Thoracic aorta (tissue), 2 donors: ENCODE data around the gene KIAA0408. TPM values are rescaled to one million over a fixed set of nuclear protein-coding genes. Genes with fewer than 3 reads are reported as not detected.

Experiments
- ATAC-seq: fragments of 150-250 bp; one replicate; pipeline ENCODE4 v1.8.0; 2017; ENCODE audit warnings: low read depth; ENCODE audit not compliant: insufficient number of reproducible peaks, low FRiP score
- DNase-seq: peaks from one replicate; pipeline ENCODE4 v3.0.0-alpha.2; 2020; ENCODE audit warnings: low spot score
- H3K27ac ChIP-seq, 2 donors: fragments of 200-600 bp; sonication (generic); 1 replicate in 1 of 2; 2 replicates in 1 of 2; pipeline ENCODE4 v1.5.1; 2016; ENCODE audit warnings: mild to moderate bottlenecking in 2 of 2, moderate library complexity in 2 of 2
- H3K27me3 ChIP-seq: fragments of 200-600 bp; sonication (generic); replicated peaks from 2 replicates; pipeline ENCODE4 v1.6.0; 2016; ENCODE audit warnings: mild to moderate bottlenecking; ENCODE audit not compliant: insufficient read depth
- H3K36me3 ChIP-seq: fragments of 200-600 bp; sonication (generic); one replicate; pipeline ENCODE4 v1.5.1; 2016
- H3K4me1 ChIP-seq, 2 donors: fragments of 200-600 bp; sonication (generic); 1 replicate in 1 of 2; 2 replicates in 1 of 2; pipeline versions ENCODE4 v1.5.1 to v1.6.0; 2016; ENCODE audit warnings: low read depth in 2 of 2, mild to moderate bottlenecking in 1 of 2; ENCODE audit not compliant: control insufficient read depth in 1 of 2
- H3K4me3 ChIP-seq: fragments of 200-600 bp; sonication (generic); 2 replicates; pipeline ENCODE4 v1.5.1; 2016; ENCODE audit warnings: mild to moderate bottlenecking
- H3K9me3 ChIP-seq: fragments of 200-600 bp; sonication (generic); 2 replicates; pipeline ENCODE4 v1.5.1; 2016
- CTCF ChIP-seq: fragments of 200-600 bp; sonication (generic); IDR thresholded peaks from one replicate; pipeline ENCODE4 v1.5.1; 2019; ENCODE audit warnings: antibody characterized with exemption
- total RNA-seq, 2 donors: library from RNA; depleted of rRNA; stranded (reverse); fragments of >200 nt; gene quantifications; one replicate each; pipeline versions ENCODE4 v1.1.0 to v1.2.3, GENCODE V29; 2016

Gene KIAA0408
- total RNA-seq, 2 donors from 2014 or later = 0.68 to 4.7 TPM

GRCh38 chr6:127451388-127451787 is 7.8 kb downstream of the KIAA0408 start:
- no peaks in the 10 kb centered on the region for H3K36me3 ChIP-seq
- no peak overlapping the region for H3K27ac ChIP-seq
- H3K9me3 ChIP-seq = no peaks in the 10 kb centered on the region
- H3K4me1 ChIP-seq = no peaks in the 10 kb centered on the region
- no peak for ATAC-seq
- no peaks in the 10 kb centered on the region for H3K27me3 ChIP-seq
- H3K4me3 ChIP-seq = no peak overlapping the region
- TF ChIP-seq CTCF = no peak
- no peak for DNase-seq

DNA sequence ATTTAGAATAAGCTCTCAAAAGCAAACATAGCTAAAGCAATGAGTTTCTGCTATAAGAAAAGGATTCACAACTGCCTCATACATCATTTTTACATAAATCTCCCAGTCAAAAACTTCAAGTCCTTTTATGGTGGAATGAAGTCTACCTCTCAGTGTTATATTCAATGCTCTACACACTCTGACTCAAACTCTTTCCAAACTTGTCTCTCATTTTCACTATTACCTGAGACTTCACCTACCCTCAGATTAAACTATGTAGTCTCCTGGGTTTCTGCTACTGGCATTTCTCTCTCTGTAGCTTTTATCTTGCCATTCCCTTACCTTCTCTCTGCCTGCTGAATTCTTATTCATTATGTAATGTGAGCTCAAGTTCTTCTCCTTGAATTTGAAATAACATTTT is 11.4 kb downstream of the KIAA0408 start:
- Histone ChIP-seq H3K4me1 (no peaks in the 10 kb centered on the region), H3K4me3 (no peak overlapping the region), H3K9me3 (no peaks in the 10 kb centered on the region), H3K36me3 (no peaks in the 10 kb centered on the region), H3K27me3 (no peaks in the 10 kb centered on the region), H3K27ac (no peak overlapping the region)
- DNase-seq (no peak), ATAC-seq (no peak)
- TF ChIP-seq CTCF = no peak

DNA sequence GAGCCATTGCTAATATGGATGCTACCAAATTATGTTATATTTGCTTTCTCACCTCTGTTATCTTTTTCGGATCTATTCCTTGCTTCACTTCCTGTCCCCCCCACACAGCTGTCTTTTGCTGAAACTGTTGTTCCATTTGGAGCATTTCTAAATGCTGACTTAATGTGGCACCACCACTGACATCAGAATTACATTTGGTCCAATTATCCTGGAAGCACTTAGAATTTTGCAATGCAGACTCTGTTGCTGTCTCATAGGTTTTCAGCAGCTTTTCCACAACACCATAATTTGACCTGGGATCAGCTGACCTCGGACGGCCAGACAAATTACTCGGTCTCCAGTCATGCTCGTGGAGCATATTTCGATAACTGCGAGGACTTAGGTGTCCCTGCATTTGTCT is 12.8 kb downstream of the KIAA0408 start:
- no peak overlapping the region for H3K4me3 ChIP-seq
- H3K27ac ChIP-seq = no peak overlapping the region
- H3K27me3 ChIP-seq = no peaks in the 10 kb centered on the region
- H3K36me3 ChIP-seq = no peaks in the 10 kb centered on the region
- no peaks in the 10 kb centered on the region for H3K4me1 ChIP-seq
- DNase-seq = no peak
- ATAC-seq = no peak
- no peaks in the 10 kb centered on the region for H3K9me3 ChIP-seq
- no peak for TF ChIP-seq CTCF

- TF ChIP-seq CTCF = no peak
- H3K9me3 ChIP-seq = no peaks in the 10 kb centered on the region
- H3K4me1 ChIP-seq = no peaks in the 10 kb centered on the region
- ATAC-seq (no peak), DNase-seq (no peak)
- no peaks in the 10 kb centered on the region for H3K27me3 ChIP-seq
- H3K4me3 ChIP-seq = no peak overlapping the region
- H3K36me3 ChIP-seq = no peaks in the 10 kb centered on the region
- no peak overlapping the region for H3K27ac ChIP-seq
These were observed 17.3 kb downstream of the KIAA0408 start for GRCh38 chr6:127441881-127442280.

DNA sequence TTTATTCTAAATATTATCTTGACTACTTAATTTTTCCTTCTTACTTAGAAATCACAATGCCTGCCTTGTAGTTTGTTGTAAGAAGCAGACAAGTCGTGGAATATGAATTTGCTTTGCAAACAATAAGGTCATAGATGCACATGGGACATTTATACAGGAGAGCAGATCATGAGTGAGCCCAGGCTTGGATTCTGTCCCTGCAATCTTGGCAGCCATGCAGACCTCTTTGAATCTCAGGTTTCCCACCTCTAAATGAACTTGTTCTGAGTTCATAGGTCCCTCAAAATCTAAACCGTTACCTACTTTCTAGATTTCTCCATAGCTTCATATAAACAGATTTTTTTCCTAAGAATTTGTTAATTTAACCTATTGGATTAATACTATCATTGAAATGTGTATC is 19.5 kb downstream of the KIAA0408 start:
- Histone ChIP-seq H3K4me1 (no peaks in the 10 kb centered on the region), H3K27ac (no peak overlapping the region), H3K36me3 (no peaks in the 10 kb centered on the region), H3K27me3 (no peaks in the 10 kb centered on the region), H3K9me3 (no peaks in the 10 kb centered on the region), H3K4me3 (no peak overlapping the region)
- ATAC-seq (no peak), DNase-seq (no peak)
- TF ChIP-seq CTCF = no peak
